Measurements from ENCODE around the gene RAD54L.
A peak's percentile ranks its signal among the peaks of the same experiment; 100 is the strongest.

RAD54L gene

DNA sequence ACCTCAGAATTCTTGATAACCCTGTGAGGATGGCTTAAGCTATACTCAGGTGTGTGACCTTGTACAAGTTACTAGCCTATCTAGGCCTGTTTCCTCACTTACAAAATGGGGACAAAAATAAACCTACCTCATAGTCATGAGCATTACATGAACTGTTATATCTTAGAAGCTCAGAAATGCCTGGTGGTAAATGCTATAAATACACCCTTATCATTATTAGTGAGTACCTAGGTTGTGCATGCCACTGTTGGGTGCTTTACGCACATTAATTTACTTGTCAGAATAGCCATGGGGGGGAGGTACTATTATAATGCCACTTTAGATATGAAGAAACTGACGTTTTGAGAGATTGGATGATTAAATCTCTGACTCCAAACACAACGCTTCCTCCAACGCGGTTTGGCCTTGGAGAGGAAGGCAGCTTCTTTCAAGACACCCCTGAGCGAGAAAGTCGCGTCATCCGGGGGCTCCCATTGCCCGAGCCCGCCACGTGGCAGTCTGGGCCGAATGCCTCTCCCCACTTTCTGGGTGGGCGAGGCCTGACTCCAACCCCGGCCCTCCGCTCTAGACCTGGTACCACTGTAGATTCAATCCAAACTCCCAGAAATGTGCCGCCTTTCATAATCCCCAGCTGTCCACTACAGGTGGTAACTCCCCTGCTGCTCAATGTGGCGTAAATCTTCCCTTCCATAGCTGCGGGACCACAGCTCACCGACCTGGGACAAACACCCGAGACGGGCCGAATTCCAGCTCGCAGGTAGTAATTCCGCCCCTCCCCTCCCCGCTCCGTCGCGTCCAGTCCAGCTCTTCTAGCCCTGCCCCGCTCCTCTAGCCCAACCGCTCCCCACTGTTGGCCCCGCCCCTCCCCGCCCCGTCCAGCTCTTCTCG lies 771 bp upstream of the RAD54L start:
- peak overlapping the region; percentile 59 for H3K27ac ChIP-seq (ENCODE audit: low read depth, low read length)
- peak overlapping the region; percentile 91 for H2AFZ ChIP-seq (ENCODE audit: low read depth, low read length, severe bottlenecking)

GRCh38 chr1:46248122-46248920 lies 758 bp downstream of the RAD54L start:
- Histone ChIP-seq H3K9me2 (replicated peaks; ENCODE audit: insufficient read depth, low read length) (no peaks in the 10 kb centered on the region), H3K9ac (ENCODE audit: low read length) (peak overlapping the region; percentile 85), H3K79me2 (ENCODE audit: insufficient read depth, low read length) (peaks cover 19% of the 10 kb centered on the region), H2AFZ (ENCODE audit: low read depth, low read length, severe bottlenecking) (no peak overlapping the region), H3F3A (ENCODE audit: insufficient read depth) (peaks cover 6% of the 10 kb centered on the region; the same call in 1 of the 2 replicates), H3K36me3 (ENCODE audit: low read length) (peaks cover 17% of the 10 kb centered on the region), H3K9me3 (ENCODE audit: insufficient read depth, low read length) (no peaks in the 10 kb centered on the region), H3K4me2 (ENCODE audit: low read depth, low read length, poor library complexity, severe bottlenecking) (peak overlapping the region; percentile 78), H3K27me3 (ENCODE audit: low read length) (no peaks in the 10 kb centered on the region), H3K4me3 (ENCODE audit: insufficient read depth, low read length, poor library complexity, severe bottlenecking) (peak overlapping the region; percentile 82), H4K20me1 (ENCODE audit: low read depth, low read length) (no peaks in the 10 kb centered on the region), H3K27ac (ENCODE audit: low read depth, low read length) (peak overlapping the region; percentile 72)
- TF ChIP-seq EZH2phosphoT487 (conservative IDR thresholded peaks at IDR 0.05; ENCODE audit: low read length) = no peak
- TF ChIP-seq, protein P1, sequence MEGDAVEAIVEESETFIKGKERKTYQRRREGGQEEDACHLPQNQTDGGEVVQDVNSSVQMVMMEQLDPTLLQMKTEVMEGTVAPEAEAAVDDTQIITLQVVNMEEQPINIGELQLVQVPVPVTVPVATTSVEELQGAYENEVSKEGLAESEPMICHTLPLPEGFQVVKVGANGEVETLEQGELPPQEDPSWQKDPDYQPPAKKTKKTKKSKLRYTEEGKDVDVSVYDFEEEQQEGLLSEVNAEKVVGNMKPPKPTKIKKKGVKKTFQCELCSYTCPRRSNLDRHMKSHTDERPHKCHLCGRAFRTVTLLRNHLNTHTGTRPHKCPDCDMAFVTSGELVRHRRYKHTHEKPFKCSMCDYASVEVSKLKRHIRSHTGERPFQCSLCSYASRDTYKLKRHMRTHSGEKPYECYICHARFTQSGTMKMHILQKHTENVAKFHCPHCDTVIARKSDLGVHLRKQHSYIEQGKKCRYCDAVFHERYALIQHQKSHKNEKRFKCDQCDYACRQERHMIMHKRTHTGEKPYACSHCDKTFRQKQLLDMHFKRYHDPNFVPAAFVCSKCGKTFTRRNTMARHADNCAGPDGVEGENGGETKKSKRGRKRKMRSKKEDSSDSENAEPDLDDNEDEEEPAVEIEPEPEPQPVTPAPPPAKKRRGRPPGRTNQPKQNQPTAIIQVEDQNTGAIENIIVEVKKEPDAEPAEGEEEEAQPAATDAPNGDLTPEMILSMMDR (IDR thresholded peaks at IDR 0.05; ENCODE audit: insufficient read depth, low read length, poor library complexity, severe bottlenecking) = peak; percentile 31

More for the DNA sequence above, 771 bp upstream of the RAD54L start:
- Histone ChIP-seq H3K9me3 (ENCODE audit: insufficient read depth, low read length) (no peaks in the 10 kb centered on the region), H3K36me3 (ENCODE audit: low read length) (peaks cover 13% of the 10 kb centered on the region), H3K4me2 (ENCODE audit: low read depth, low read length, poor library complexity, severe bottlenecking) (peak overlapping the region; percentile 72), H3K9me2 (replicated peaks; ENCODE audit: insufficient read depth, low read length) (no peaks in the 10 kb centered on the region), H3F3A (ENCODE audit: insufficient read depth) (peaks cover 6% of the 10 kb centered on the region; the same call in 1 of the 2 replicates), H3K79me2 (ENCODE audit: insufficient read depth, low read length) (peaks cover 19% of the 10 kb centered on the region), H3K9ac (ENCODE audit: low read length) (peak overlapping the region; percentile 75), H3K27me3 (ENCODE audit: low read length) (no peaks in the 10 kb centered on the region), H4K20me1 (ENCODE audit: low read depth, low read length) (no peaks in the 10 kb centered on the region), H3K4me3 (ENCODE audit: insufficient read depth, low read length, poor library complexity, severe bottlenecking) (peak overlapping the region; percentile 95)
- TF ChIP-seq, protein P1 (IDR thresholded peaks at IDR 0.05; ENCODE audit: insufficient read depth, low read length, poor library complexity, severe bottlenecking) = no peak
- TF ChIP-seq EZH2phosphoT487 (conservative IDR thresholded peaks at IDR 0.05; ENCODE audit: low read length) = no peak

DNA sequence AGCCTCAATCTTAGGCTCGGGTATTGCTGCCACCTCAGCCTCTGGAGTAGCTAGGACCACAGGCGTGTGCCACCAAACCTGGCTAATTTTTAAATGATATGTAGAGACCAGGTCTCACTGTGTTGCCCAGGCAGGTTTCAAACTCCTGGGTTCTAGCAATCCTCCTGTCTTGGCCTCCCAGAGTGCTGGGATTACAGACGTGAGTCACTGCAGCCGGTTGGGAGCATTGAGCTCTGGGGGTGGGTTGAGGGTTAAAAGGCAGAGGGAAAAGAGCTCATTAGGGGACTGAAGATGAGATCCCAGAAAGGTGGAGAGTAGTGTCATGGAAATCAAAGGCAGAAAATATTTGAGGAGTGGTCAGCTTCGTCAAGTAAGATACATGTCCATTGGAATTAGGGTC lies 7.1 kb downstream of the RAD54L start:
- no peaks in the 10 kb centered on the region for H4K20me1 ChIP-seq (ENCODE audit: low read depth, low read length)
- no peak overlapping the region for H3K9ac ChIP-seq (ENCODE audit: low read length)
- no peak overlapping the region for H3K4me2 ChIP-seq (ENCODE audit: low read depth, low read length, poor library complexity, severe bottlenecking)
- H3F3A ChIP-seq (ENCODE audit: insufficient read depth) = peaks cover 3% of the 10 kb centered on the region; the same call in 1 of the 2 replicates
- H3K4me3 ChIP-seq (ENCODE audit: insufficient read depth, low read length, poor library complexity, severe bottlenecking) = no peak overlapping the region
- TF ChIP-seq, protein P1 (IDR thresholded peaks at IDR 0.05; ENCODE audit: insufficient read depth, low read length, poor library complexity, severe bottlenecking) = no peak
- TF ChIP-seq EZH2phosphoT487 (conservative IDR thresholded peaks at IDR 0.05; ENCODE audit: low read length) = no peak
- H2AFZ ChIP-seq (ENCODE audit: low read depth, low read length, severe bottlenecking) = no peak overlapping the region
- no peaks in the 10 kb centered on the region for H3K9me3 ChIP-seq (ENCODE audit: insufficient read depth, low read length)
- no peaks in the 10 kb centered on the region for H3K9me2 ChIP-seq (replicated peaks; ENCODE audit: insufficient read depth, low read length)
- H3K36me3 ChIP-seq (ENCODE audit: low read length) = peaks cover 22% of the 10 kb centered on the region; the same call in 1 of the 2 replicates
- H3K79me2 ChIP-seq (ENCODE audit: insufficient read depth, low read length) = peaks cover 11% of the 10 kb centered on the region
- H3K27me3 ChIP-seq (ENCODE audit: low read length) = no peaks in the 10 kb centered on the region
- H3K27ac ChIP-seq (ENCODE audit: low read depth, low read length) = no peak overlapping the region
